Fibroblast of peridontal ligament (primary cell): ENCODE results near the gene BCOR.
A peak's percentile ranks its signal among the peaks of the same experiment; 100 is the strongest.

ENCODE experiments used
- DNase-seq: peaks from one replicate; pipeline ENCODE4 v3.0.0-alpha.2; 2010; ENCODE audit errors: extremely low read depth

Gene BCOR

DNA sequence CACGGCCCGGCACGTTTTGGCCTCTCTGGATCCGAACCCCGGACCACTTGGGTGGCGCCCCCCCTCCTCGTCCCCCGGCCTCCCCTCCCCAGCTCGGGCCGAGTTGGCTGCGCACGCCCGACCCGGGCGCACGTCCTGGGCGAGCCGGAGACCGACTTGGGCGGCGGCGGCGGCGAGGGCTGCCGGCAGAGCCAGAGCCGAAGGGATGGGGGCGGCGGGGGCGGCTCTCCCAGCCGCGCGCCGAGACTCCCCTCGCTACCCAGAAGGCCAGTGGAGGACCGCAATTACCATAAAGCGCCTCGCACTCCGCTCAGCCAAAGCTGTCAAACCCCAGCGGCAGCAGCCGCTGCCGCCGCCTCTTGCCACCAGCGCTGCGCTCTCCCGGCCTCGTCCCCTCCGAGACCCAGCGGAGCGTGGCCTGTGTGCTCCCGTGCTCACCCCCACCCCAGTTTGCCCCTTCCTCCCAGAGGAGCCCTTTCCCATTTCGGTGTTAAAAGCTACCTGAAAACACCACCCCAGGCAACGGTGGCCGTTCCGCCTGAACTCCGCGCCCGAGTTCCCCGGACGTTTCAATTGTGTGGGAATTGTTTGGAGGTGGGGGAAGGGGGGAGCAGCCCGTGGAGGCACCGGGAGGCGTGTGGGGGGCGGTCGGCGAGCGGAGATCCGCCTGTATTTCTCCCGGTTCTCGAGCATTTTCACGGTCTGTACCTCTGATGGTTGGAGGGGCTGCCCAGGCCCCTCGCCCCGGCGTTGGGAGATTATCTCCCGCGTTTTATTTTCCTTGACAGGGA is 701 bp upstream of the BCOR start:
- DNase-seq = no peak

DNA sequence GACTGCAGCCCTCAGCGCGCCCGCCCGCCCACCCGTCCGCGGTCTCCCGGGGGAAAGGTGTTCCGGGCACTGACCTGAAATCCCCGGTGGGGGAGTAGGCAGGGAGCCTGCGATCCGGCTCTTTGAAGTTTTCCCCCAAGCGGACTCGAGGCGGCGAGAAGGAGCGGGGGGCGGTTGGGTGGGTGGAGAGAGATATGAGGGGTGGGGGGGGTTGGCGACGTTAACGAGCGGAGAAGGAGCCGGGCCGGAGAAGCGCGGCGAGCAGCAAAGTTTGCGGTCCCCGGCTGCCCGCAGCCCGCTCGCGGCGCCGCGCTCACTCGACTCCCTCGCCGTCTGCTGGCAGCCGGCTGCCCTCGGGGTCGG is 636 bp downstream of the BCOR start:
- DNase-seq = no peak

DNA sequence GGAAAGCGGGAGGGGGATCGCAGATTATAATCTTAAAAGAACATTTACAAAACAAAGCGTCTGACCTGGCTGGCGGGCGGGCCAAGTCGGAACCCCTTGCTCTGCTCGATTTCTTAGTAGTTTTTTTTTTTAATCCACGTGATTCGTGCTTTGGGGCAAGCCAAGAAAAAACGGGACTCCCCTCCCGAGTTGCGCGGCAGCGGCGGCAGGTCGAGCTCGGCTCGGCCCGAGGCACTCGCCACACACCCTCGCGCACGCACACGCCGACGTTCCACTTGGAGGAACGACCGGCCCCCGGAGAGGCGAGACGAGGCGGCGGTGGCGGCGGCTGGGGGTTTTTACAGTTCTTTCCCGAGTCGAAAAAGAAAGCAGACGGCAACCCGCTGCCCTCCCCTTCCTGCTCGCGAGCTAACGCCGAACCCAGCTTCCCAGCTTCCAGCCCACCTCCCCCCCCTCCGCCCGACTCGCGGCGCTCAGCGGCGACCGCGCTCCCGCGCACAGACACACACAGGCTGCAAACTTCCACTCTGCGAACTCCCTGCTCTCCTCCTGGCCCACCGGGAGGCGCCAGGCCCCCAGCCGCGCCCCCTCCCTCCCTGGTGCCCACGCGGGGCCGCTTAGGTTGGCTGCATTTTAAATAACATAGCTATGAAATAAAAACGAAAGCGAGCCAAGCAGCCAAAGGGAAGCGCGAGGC is 1.2 kb downstream of the BCOR start:
- peak; percentile 37 for DNase-seq

DNA sequence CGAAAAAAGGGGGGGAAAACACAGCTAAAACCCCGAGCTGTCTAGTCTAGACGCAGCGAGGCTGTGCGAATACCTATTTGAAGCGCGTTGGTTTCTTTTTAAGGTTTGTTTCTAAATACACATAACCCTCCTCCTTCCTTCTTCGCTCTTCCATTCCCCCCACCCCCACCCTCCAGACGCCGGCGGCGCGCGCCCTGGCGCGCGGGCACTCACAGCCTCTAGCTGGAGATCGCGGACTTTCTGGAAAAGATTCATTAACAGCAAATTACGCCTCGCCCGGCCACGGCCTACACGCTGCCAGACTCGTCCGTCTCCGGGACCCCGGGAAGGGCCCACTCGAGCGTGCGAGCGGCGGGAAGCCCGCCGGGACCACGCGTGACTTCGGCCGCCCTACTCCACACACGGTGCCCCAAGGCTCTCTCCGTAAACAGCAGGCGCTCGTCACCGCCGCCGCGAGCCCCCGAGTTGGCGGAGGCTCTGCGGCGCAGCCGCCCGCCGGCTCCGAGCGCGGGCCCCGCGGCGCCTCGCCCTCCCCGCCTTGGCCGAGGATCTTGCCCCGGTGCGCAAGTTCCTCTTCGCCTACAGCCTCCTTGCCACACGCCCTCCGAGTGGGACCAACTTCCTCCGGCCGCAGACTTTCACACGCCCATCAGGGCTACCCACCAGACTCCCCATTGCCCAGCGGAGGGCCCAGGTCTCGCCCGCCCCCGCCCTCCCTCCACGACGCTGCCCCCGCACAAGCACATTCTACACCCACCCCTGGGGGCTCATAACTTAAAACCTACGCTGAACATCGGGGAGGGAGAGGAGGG is 2.0 kb downstream of the BCOR start:
- no peak for DNase-seq

DNA sequence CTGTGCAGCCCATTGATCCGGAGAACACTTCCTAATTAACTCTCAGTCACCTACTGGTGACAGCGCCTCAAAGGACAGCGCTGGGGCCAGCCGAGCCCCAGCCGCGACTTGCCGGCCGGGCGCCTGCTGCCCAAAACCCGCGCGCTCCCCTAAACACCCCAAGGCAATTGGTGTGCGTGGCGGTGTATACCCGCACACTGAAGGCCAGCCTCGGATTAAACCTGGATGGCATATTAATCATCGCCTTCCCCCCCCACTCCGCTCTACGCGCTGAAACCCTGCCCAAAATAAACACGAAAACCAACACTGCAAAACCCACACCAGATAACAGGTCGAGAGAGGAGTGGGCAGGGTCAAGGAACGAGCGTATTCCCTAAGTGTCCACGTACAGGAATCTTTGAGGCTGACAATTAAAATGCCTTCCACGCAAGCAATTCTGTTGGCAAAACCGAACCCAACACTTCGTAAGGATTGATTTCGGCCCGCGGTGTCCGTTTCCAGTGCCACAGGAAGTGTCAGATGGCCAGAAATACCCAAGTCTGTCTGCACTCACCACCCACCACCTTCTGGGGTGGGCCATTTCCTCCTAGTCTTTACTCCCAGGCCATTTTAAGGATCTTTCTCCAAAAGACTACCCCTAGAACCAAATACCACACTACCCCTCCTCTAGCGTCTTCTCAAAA is 2.7 kb downstream of the BCOR start:
- DNase-seq = no peak

DNA sequence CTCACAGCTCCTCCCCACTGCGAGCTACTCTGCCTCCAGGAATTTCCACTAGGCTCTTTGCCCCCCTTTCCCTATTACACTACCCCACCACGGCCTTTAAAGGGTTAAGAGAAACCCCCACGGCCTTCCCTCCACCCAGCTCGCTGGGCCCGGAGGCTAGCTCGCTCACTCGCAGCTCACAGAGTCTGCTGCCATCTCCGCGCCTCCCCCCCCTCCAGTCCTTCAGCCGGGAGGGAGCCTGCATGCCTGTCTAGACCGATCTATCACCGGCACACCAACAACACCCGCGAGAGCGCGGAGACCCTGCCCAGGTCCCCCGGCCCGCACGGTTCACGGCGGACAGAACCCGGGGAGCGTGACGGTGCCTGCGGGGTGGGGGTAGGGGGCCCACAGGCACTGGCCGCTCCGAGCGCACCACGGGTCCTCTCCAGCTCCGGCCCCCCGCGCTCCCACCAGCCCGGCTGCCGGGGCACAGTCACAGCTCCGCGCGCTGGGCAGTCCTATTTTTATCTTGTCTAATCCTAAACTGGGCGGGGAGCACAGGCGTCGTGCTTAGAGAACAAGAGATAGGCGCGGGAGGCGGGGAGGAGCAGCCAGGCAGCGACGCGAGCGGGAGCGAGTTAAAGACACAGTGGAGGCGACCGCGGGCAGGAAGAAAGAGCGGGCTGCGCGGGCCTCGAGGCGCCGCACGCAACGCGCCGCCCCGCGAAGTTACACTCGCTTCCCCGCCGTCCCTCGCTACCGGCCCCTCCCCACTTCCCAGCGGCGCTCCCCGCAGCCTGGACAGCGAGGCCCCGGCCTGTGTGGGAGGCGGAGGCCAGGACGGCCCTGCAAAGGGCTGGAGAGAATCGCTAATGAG is 3.5 kb downstream of the BCOR start:
- no peak for DNase-seq

DNA sequence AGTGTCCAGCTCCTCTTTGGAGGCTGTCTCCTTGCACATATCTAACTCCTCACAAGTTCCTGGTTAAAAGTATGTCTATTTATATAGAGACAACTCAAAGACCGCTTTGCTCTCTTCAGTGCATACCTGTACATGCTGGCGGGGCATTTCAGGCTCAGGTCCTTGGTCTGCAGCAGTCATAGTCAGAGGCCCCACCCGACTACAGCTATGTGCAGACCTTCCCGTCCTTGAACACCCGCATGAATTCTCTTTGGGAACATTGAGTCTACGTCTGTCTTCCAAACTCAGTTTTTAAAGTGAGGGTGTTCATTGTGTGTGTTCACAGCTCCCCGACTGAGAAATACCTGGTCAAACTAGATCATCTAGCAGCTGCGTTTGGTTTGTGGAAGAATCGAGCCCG is 4.2 kb downstream of the BCOR start:
- DNase-seq = no peak

DNA sequence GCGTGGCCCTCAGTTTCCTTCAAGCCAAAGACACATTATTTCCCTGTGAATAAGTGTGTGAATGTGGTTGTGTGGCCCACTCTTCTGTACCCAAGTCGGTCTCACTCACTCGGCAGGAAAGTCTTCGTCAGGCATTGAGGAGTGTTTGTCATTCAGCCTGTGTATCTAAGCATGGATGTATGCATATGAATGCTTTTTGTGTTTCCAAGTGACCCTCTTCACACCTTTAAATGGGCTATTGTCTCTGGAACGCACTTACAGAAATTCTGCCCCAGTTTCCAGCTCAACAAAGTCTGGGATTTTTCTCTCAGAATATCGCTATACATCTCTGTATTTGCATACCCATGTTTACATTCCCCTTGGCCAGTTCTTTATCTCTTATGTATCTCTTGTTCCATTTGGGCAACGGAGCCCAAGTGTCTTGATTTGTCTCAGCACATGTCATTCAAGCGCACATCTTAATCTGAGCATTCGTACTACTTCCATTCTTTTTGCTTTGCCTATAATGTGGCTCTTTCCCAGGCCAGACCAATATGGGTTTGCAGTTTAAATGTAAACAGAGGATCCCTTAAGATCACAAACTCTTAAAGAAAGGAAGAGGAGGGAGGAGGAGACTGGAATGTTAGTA is 4.8 kb downstream of the BCOR start:
- DNase-seq = no peak

DNA sequence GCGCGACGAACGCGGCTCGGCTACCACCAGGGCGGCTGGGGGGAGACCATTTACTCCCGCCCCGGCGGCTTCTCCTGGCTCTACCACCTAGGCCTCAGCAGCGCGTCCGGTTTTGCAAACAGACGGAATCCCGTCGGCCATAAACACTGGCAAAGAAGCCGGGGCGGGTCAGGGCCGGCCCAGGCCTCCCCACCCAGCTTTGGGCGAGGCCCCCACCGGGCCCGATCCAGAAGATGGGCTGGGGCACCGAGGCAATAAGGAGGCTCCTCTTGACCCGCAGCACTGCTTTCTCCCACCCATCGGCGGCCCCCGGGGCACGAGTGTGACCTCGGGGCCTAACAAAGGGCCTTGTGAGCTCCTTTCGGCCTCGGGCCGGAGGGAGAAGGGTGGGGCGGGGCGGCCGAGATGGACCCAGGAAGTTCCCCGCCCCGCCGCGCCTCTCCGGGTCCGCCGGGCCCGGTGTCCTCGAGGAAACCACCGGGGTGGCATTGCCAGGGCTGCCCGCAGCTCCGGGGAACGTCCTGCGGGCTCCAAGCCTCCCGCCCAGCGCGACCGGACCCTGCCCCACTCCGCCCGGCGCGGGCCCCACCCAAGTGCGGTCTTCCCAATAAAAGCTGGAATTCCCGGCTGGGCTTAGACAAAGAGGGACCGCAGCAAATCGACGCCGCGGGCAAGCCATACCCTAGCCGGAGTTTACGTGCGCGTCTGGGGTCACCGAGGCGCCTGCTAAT is 5.9 kb downstream of the BCOR start:
- no peak for DNase-seq

DNA sequence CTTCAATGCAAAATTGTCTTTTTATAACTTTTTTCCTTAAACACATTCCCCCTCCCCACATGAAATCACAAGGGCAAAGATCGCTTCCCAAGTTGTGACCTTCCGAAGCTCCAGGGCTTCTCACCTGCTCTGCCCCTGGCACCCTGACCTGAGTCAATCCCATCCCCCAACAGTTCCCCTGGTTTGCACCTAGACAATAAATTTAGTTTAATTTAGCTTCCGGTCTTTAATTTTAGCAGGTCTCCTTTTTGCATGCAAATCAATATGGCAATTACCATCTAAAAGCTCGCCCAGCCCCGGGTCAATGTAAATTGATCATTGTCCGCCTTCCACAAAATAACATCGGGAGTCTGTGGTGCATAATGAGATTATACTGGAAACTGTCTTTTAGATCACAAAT is 6.8 kb downstream of the BCOR start:
- no peak for DNase-seq

DNA sequence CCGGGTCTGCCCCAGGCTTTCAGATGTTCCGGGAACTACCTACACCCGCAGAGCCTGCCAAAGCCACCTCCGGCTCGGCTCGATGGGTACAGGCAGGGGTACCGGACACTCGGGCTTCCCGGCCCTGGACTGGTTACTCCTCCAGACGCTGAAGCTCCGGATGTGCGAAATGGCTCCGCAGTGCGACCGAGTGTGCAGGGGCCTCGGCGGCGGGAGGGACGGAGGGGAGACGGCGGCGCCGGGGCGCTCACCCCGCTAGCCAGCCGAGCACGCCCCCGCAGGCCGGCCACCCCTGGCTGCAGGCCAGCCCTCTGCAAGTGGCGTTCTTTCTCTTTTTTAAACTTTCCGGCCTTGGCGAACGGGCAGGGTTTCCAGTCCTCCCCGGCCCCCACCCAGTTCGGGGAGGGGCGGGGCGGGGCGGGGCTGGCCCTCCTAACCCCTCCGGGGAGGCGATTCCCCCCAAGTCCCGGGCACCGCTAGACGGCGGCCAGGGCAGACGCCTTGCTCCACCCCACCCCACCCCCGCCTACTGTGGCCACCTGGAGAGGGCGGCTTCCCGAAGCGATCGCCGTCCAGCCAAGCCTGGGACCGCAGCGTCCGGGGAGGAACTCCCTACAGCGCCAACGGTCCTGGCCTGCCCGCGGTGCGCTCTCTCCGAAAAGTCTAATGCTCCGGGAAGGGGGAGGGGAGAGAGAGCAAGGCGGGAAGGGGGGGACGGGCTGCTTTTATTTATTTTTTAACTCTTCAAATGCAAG is 7.5 kb downstream of the BCOR start:
- no peak for DNase-seq

DNA sequence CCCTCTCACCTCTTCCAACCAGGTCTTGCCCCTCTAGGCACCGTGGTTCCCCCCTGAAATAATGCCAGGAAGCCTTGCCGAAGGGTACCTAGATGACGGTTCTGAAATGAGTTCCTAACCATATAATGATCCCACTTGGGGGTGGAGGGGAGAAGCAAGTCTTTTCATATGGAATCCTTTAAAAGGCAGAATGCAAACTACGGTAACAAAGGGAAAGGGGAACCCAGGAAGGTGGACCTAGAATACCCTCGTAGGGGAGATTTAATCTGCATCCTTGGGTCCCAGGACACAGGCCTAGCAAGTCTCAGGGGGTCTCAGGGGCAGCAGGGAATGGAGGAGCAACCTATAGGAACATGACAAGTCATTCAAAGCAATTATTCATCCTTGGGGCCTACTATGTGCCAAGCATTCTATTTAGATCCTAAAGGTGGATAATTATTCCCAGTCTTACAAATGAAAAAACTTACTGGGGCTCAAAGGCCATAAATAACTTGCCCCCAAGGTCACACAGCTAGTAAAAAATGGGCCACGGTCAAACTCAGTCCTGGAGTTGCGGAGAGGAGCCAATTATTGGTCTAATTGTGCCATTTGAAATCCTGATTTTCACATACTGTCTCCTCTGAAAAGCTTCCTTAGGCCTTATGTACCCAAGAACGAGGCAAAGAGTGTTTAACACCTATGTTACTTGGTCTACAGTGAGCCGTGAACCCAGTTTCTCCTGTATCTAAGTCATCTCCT is 8.8 kb downstream of the BCOR start:
- DNase-seq = no peak

DNA sequence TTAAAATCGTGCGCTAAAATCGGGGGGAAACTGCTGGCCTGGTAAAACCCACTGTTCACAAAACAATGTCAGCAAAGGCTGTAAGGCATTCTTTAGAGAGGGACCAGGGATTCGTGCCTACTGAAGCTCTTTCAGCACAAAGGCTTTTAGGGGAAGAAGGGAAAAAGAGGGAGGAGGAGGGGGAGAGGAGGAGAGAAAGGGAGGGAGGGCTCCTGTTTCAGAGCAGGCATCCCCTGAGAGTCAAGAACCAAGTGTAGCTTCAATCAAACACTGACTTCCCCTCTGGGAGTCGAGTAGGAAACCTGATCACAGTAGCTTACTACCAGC is 9.5 kb downstream of the BCOR start:
- DNase-seq = no peak

DNA sequence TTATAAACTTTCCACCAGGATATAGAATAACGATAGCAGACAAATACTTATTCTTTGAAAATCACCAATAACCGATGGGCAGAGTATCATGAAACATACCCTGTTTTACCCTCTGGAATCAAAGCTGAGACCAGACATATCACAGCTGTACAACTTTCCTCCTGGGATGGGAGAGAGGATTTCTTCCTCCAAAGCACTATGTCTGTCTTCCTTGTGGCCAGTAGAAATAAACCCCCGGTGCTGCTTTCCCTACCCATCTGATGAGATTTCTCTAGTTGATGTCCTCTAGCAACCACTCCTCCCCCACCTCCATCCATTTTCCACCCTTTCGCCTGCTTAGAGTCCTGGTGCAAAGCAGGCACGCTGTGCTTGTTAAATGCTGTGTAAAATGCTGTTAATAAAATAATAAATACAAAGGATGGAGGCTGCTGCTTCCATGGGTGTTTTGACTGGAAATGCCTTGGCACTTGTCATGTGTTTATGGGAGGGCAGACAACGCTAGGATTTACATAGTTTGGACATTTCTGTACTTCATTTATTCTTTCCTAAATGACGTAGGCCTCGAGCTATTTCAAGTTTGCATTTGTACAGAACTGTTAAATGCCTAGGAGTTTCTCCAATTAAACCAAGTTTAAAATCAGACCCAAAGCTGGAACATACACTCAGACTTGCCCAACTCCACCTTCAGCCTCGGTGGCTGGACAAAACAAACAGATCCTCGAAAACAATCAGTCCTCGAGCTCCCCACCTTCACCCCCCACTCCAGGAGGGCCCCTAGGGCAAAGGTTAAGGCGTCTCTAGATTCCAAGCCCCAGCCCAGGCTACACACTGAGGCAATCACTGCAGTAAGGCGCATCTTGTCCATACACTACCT is 10.1 kb downstream of the BCOR start:
- no peak for DNase-seq

DNA sequence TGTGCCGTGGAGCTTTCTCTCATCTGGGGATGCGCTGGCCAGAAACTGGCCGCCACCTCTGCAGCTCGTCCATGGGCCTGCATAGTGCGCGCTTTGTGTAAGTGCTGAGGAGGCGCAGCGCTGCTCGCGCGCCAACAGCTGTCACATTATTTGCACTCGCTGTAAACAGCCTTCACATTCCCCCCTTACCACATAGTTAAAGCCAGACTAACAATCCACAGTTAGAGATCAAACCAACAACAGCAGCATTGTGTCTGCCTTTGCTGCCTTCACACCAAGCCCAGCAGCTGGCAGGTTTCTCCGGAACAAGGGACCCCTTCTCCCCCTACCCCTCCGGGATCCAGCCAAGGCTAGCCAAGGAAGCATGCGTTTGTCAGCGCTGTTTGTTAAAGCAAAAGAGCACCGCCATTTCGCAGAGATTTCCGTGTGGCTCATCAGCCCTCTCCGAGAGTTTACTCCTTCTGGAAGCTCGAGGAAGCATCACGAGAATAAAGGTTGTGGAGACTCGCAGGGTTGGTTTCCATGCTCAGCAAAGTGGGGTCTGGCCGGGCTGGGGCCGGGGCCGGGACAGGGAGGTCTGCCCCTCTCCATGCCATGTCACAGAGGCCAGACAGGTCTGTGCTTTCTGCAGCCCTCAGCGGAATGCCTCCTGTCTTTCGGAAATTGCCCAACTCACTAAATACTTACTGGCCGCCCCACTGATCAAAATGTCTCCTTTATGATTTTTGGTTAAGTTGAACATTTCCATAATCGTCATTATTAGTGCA is 11.0 kb downstream of the BCOR start:
- peak; percentile 57 for DNase-seq

DNA sequence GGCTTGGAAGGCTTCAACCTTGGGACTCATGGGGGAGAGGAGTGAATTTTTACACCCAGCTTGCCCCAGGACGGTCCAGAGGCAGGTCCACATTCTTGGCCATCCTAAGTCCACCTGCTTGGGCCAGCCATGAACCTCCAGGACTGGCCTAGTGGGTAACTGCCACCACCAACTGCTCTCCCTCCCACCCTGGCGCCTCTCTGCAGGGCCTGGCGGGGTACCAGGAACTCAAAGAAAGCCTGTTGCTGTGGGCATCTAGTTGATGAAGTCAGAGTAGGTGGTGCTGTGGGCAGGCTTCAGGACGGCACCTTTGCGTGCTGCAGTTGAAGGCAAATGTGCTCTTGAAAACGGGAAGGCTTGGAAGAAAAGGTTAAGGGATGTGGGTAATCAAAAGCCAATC is 12.0 kb downstream of the BCOR start:
- DNase-seq = no peak

DNA sequence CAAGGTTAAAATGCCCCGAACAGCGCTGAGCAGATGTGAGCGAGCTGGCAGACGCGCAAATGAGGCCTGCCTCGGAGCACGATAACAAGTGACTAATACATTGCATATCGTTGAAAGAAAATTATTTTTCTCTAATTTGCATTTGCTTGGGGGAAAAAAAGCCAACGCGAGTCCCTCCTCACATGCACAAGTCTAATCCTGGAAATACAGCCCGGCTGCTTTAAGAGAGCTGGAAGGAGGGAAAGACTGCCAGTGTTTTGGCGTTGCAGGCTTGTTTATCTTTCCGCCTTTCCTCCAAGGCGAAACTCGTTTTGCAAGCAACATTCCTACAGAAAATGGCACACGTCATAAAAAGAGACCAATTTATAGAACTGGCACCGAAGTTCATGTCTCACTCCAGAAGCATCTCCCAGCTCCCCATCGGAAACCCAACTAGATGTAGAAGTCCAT is 12.6 kb downstream of the BCOR start:
- DNase-seq = peak; percentile 92
